Uterus (tissue), 2 donors: ENCODE measurements around the gene ABCG1.

Experiments
- POLR2A ChIP-seq, 2 donors: fragments of 450-650 bp; IDR thresholded peaks; one replicate each; pipeline ENCODE4 v1.6.1; 2016; ENCODE audit warnings: antibody characterized with exemption in 2 of 2, mild to moderate bottlenecking in 1 of 2, moderate library complexity in 1 of 2
- TF ChIP-seq, protein P1 (sequence below), 4 experiments: fragments of 200-600 bp in 2 of 4; fragments of 450-650 bp in 2 of 4; sonication (generic) in 2 of 4; IDR thresholded peaks; one replicate each; pipeline ENCODE4 v1.5.1; 2016 to 2019; ENCODE audit warnings: antibody characterized with exemption in 4 of 4, mild to moderate bottlenecking in 2 of 4, moderate library complexity in 1 of 4

DNA sequence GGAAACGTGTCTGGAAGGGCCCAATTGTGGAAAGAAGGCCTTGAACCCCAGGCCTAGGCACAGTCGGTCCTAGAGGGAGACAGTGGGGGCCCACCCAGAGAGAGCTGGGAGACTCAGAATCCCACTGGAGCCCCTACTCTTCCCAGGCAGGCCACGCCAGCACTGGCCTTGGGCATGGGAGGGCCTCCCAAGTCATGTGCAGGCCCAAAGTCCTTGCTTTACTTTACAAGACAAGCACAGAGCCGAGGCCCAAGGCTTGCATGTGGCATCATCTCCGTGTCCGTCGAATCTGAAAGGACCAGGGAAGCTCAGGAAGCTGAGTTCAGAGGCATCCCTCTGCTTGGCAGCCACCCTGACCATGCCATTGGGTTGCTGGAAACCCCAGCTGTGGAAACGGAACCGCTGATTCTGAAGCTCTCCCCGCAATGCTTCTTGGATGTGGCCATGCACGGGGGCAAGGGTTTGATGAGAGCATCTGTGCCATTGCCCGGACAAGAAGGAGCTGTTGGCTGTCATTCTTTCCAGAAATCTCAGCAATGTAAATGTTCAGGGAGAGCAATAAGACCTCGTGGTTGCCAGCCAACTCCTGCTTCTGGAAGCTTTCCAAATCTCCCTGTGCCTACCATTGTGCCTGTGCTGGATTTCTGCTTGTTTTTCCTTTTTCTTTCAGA is 32.8 kb downstream of the ABCG1 start:
- TF ChIP-seq, protein P1, sequence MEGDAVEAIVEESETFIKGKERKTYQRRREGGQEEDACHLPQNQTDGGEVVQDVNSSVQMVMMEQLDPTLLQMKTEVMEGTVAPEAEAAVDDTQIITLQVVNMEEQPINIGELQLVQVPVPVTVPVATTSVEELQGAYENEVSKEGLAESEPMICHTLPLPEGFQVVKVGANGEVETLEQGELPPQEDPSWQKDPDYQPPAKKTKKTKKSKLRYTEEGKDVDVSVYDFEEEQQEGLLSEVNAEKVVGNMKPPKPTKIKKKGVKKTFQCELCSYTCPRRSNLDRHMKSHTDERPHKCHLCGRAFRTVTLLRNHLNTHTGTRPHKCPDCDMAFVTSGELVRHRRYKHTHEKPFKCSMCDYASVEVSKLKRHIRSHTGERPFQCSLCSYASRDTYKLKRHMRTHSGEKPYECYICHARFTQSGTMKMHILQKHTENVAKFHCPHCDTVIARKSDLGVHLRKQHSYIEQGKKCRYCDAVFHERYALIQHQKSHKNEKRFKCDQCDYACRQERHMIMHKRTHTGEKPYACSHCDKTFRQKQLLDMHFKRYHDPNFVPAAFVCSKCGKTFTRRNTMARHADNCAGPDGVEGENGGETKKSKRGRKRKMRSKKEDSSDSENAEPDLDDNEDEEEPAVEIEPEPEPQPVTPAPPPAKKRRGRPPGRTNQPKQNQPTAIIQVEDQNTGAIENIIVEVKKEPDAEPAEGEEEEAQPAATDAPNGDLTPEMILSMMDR (IDR thresholded peaks at IDR 0.05), result no peak
- TF ChIP-seq POLR2A (IDR thresholded peaks at IDR 0.05), result no peak
